OCI-LY1 (cell line): ENCODE measurements around the gene FGF21.

Source experiments
- H2AFZ ChIP-seq: fragments of 200-600 bp; sonication (generic), shearing (Covaris generic); 2 replicates; pipeline ENCODE4 v1.6.0; 2014; ENCODE audit warnings: antibody characterized with exemption, mild to moderate bottlenecking, low read length
- H3F3A ChIP-seq: fragments of 200-600 bp; sonication (generic), shearing (Covaris generic); 2 replicates; pipeline ENCODE4 v1.6.0; 2014; ENCODE audit warnings: mild to moderate bottlenecking, antibody characterized with exemption, low read length, moderate library complexity; ENCODE audit not compliant: insufficient read depth
- H3K27ac ChIP-seq: fragments of 200-600 bp; sonication (generic); 2 replicates; pipeline ENCODE4 v1.5.1; 2014; ENCODE audit warnings: low read length, mixed run types, mild to moderate bottlenecking, low read depth; ENCODE audit not compliant: poor library complexity, severe bottlenecking
- H3K27me3 ChIP-seq: fragments of 200-600 bp; sonication (generic); 2 replicates; pipeline ENCODE4 v1.6.0; 2014; ENCODE audit warnings: antibody characterized with exemption, mild to moderate bottlenecking, low read length, moderate library complexity; ENCODE audit not compliant: insufficient read depth
- H3K36me3 ChIP-seq: fragments of 200-600 bp; sonication (generic); 2 replicates; pipeline ENCODE4 v1.6.1; 2014; ENCODE audit warnings: mild to moderate bottlenecking, antibody characterized with exemption, low read length, moderate library complexity, mixed read lengths; ENCODE audit not compliant: insufficient read depth
- H3K4me1 ChIP-seq: fragments of 200-600 bp; sonication (generic); 2 replicates; pipeline ENCODE4 v1.5.1; 2014; ENCODE audit warnings: mild to moderate bottlenecking, low read length, moderate library complexity; ENCODE audit not compliant: insufficient read depth, severe bottlenecking
- H3K4me2 ChIP-seq: fragments of 200-600 bp; sonication (generic), shearing (Covaris generic); 2 replicates; pipeline ENCODE4 v1.6.1; 2014; ENCODE audit warnings: low read length
- H3K4me3 ChIP-seq: fragments of 200-600 bp; sonication (generic); 2 replicates; pipeline ENCODE4 v1.5.1; 2014; ENCODE audit warnings: low read length, low read depth, mild to moderate bottlenecking, mixed read lengths; ENCODE audit not compliant: poor library complexity, severe bottlenecking
- H3K79me2 ChIP-seq: fragments of 200-600 bp; shearing (Covaris generic); 2 replicates; pipeline ENCODE4 v1.6.1; 2016; ENCODE audit warnings: mixed run types, low read length, mixed read lengths; ENCODE audit not compliant: insufficient read depth
- H3K9ac ChIP-seq: fragments of 200-600 bp; sonication (generic), shearing (Covaris generic); 2 replicates; pipeline ENCODE4 v1.6.1; 2014; ENCODE audit warnings: mild to moderate bottlenecking, low read length, mixed read lengths
- H3K9me2 ChIP-seq: fragments of 200-600 bp; sonication (generic), shearing (Covaris generic); 2 replicates; pipeline ENCODE4 v1.6.1; 2014; ENCODE audit warnings: low read depth, mild to moderate bottlenecking, low read length, mixed read lengths
- H3K9me3 ChIP-seq: fragments of 200-600 bp; shearing (Covaris generic); 2 replicates; pipeline ENCODE4 v1.6.1; 2014; ENCODE audit warnings: low read length, mixed read lengths
- H4K20me1 ChIP-seq: fragments of 200-600 bp; sonication (generic), shearing (Covaris generic); 2 replicates; pipeline ENCODE4 v1.6.0; 2016; ENCODE audit warnings: mild to moderate bottlenecking, low read length; ENCODE audit not compliant: insufficient read depth
- CTCF ChIP-seq: fragments of 200-600 bp; sonication (generic), shearing (Covaris generic); IDR thresholded peaks from 2 replicates; pipeline ENCODE4 v1.5.1; 2017; ENCODE audit warnings: mild to moderate bottlenecking, antibody characterized with exemption, low read length, moderate library complexity, mixed read lengths
- EZH2 ChIP-seq: fragments of 200-600 bp; sonication (generic), shearing (Covaris generic); IDR thresholded peaks from 2 replicates; pipeline ENCODE4 v1.8.0; 2017; ENCODE audit warnings: borderline replicate concordance, mixed run types, mild to moderate bottlenecking, antibody characterized with exemption, low read length, moderate library complexity, mixed read lengths

Gene FGF21

GRCh38 chr19:48793271-48793670, 37.9 kb downstream of the FGF21 start:
- no peaks in the 10 kb centered on the region; the same call in 1 of the 2 replicates for H3F3A ChIP-seq
- no peak overlapping the region for H3K27ac ChIP-seq
- no peak overlapping the region for H3K4me3 ChIP-seq
- no peak overlapping the region for H2AFZ ChIP-seq
- H3K79me2 ChIP-seq, result no peaks in the 10 kb centered on the region
- H3K36me3 ChIP-seq, result no peaks in the 10 kb centered on the region
- H4K20me1 ChIP-seq, result no peaks in the 10 kb centered on the region
- H3K9ac ChIP-seq, result no peak overlapping the region
- H3K27me3 ChIP-seq, result peaks cover 5% of the 10 kb centered on the region; the same call in 1 of the 2 replicates
- H3K4me2 ChIP-seq, result no peak overlapping the region
- peaks cover 3% of the 10 kb centered on the region for H3K4me1 ChIP-seq
- no peak for TF ChIP-seq EZH2
- no peak for TF ChIP-seq CTCF
- no peaks in the 10 kb centered on the region for H3K9me3 ChIP-seq
- no peaks in the 10 kb centered on the region for H3K9me2 ChIP-seq

GRCh38 chr19:48794291-48794690, 39.0 kb downstream of the FGF21 start:
- no peak overlapping the region for H3K9ac ChIP-seq
- H3K4me2 ChIP-seq, result no peak overlapping the region
- no peak overlapping the region for H3K4me3 ChIP-seq
- no peaks in the 10 kb centered on the region for H3K9me2 ChIP-seq
- H4K20me1 ChIP-seq, result no peaks in the 10 kb centered on the region
- no peak overlapping the region for H2AFZ ChIP-seq
- H3K79me2 ChIP-seq, result no peaks in the 10 kb centered on the region
- H3K9me3 ChIP-seq, result no peaks in the 10 kb centered on the region
- H3F3A ChIP-seq, result no peaks in the 10 kb centered on the region; the same call in 1 of the 2 replicates
- H3K27ac ChIP-seq, result no peak overlapping the region
- H3K27me3 ChIP-seq, result peaks cover 5% of the 10 kb centered on the region; the same call in 1 of the 2 replicates
- no peaks in the 10 kb centered on the region for H3K36me3 ChIP-seq
- TF ChIP-seq CTCF, result no peak
- no peak for TF ChIP-seq EZH2
- H3K4me1 ChIP-seq, result peaks cover 3% of the 10 kb centered on the region

GRCh38 chr19:48795055-48795684, 39.8 kb downstream of the FGF21 start:
- H2AFZ ChIP-seq, result no peak overlapping the region
- H3K79me2 ChIP-seq, result no peaks in the 10 kb centered on the region
- H3K9ac ChIP-seq, result peak overlapping the region; percentile 24; the same call in 1 of the 2 replicates
- H3K27me3 ChIP-seq, result peaks cover 5% of the 10 kb centered on the region; the same call in 1 of the 2 replicates
- H3K4me2 ChIP-seq, result peak overlapping the region; percentile 75
- H3K9me2 ChIP-seq, result no peaks in the 10 kb centered on the region
- H3K4me1 ChIP-seq, result peaks cover 3% of the 10 kb centered on the region
- TF ChIP-seq EZH2, result no peak
- TF ChIP-seq CTCF, result peak; percentile 99
- no peak overlapping the region for H3K27ac ChIP-seq
- peak overlapping the region; percentile 62 for H3K4me3 ChIP-seq
- H3K9me3 ChIP-seq, result no peaks in the 10 kb centered on the region
- H4K20me1 ChIP-seq, result no peaks in the 10 kb centered on the region
- no peaks in the 10 kb centered on the region for H3K36me3 ChIP-seq
- no peaks in the 10 kb centered on the region; the same call in 1 of the 2 replicates for H3F3A ChIP-seq
